Stimulated activated CD8-positive, alpha-beta memory T cell treated with anti-CD3 and anti-CD28 coated beads, Interleukin-4, amount 100 ng/mL, for 1 hour (primary cell): ENCODE data around the gene UPP1.

Experiments used
- DNase-seq, 2 donors: peaks; one replicate each; pipeline ENCODE4 v3.0.0-alpha.2; 2020; ENCODE audit warnings: low read depth in 2 of 2, low spot score in 1 of 2

UPP1 gene

GRCh38 chr7:48085433-48085791 lies 3.7 kb upstream of the UPP1 start:
- DNase-seq, result no peak

GRCh38 chr7:48085942-48086341 lies 3.1 kb upstream of the UPP1 start:
- no peak for DNase-seq

GRCh38 chr7:48087349-48087748 lies 1.7 kb upstream of the UPP1 start:
- no peak for DNase-seq

GRCh38 chr7:48088559-48089045 lies 463 bp upstream of the UPP1 start:
- no peak for DNase-seq

GRCh38 chr7:48090095-48090805 lies 1.2 kb downstream of the UPP1 start:
- no peak for DNase-seq

GRCh38 chr7:48091506-48092433 lies 2.7 kb downstream of the UPP1 start:
- no peak for DNase-seq

- no peak for DNase-seq
Measured at GRCh38 chr7:48094861-48095293, 5.8 kb downstream of the UPP1 start.

- no peak for DNase-seq
Measured at GRCh38 chr7:48096273-48096672, 7.2 kb downstream of the UPP1 start.

- no peak for DNase-seq
Measured at GRCh38 chr7:48097521-48098231, 8.6 kb downstream of the UPP1 start.

GRCh38 chr7:48098846-48099245 lies 9.8 kb downstream of the UPP1 start:
- DNase-seq, result no peak

GRCh38 chr7:48099781-48100180 lies 10.7 kb downstream of the UPP1 start:
- DNase-seq, result no peak

- no peak for DNase-seq
Measured at GRCh38 chr7:48101352-48101751, 12.3 kb downstream of the UPP1 start.

GRCh38 chr7:48101968-48102367 lies 12.9 kb downstream of the UPP1 start:
- no peak for DNase-seq

- no peak for DNase-seq
Measured at GRCh38 chr7:48102530-48102929, 13.5 kb downstream of the UPP1 start.

- no peak for DNase-seq
Measured at GRCh38 chr7:48105045-48105444, 16.0 kb downstream of the UPP1 start.

- DNase-seq, result no peak
Measured at GRCh38 chr7:48106906-48107659, 18.0 kb downstream of the UPP1 start.

GRCh38 chr7:48107926-48108472 lies 18.9 kb downstream of the UPP1 start:
- no peak for DNase-seq

- no peak for DNase-seq
Measured at GRCh38 chr7:48108959-48109847, 20.1 kb downstream of the UPP1 start.

- peak; percentile 82 to 85 for DNase-seq
Measured at GRCh38 chr7:48109848-48110663, 21.0 kb downstream of the UPP1 start.
